HG02642 (cell line): ENCODE results near the gene PLPP3.
A peak's percentile ranks its signal among the peaks of the same experiment; 100 is the strongest.

Experiments
- ATAC-seq: cut with Tn5 transposase; IDR thresholded peaks from one replicate; pipeline ENCODE4 v1.9.1; 2021; ENCODE audit warnings: mild to moderate bottlenecking; ENCODE audit not compliant: unreplicated experiment, poor library complexity

PLPP3 gene

GRCh38 chr1:56527548-56528302 lies 51.6 kb downstream of the PLPP3 start:
- no peak for ATAC-seq

GRCh38 chr1:56526571-56527174 lies 52.7 kb downstream of the PLPP3 start:
- ATAC-seq: peak; percentile 75

GRCh38 chr1:56525489-56526041 lies 53.8 kb downstream of the PLPP3 start:
- peak; percentile 87 for ATAC-seq

- no peak for ATAC-seq
Observed at GRCh38 chr1:56524263-56524662, 55.1 kb downstream of the PLPP3 start.

DNA sequence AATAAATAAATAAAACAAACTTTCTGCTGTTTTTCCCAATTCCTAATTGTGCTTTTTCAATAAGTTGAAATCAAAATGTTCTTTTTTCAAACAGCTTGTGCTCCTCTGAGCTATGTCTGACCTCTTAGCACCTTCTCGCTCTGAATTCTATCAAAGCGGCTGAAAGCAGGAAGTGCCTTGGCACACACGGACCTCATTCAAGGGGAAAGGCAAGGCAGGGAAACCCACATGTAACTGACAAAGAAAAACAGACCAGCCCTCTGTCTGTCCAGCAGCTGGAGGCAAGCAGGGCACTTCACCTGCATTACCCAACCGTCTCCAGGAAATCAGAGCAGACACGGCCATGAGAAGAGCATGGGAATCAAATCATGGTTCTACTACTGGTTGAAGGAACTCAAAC lies 56.7 kb downstream of the PLPP3 start:
- no peak for ATAC-seq

GRCh38 chr1:56520016-56520601 lies 59.3 kb downstream of the PLPP3 start:
- ATAC-seq: no peak

GRCh38 chr1:56517404-56518130 lies 61.8 kb downstream of the PLPP3 start:
- ATAC-seq: no peak

- peak; percentile 90 for ATAC-seq
Observed at GRCh38 chr1:56516539-56517252, 62.7 kb downstream of the PLPP3 start.

DNA sequence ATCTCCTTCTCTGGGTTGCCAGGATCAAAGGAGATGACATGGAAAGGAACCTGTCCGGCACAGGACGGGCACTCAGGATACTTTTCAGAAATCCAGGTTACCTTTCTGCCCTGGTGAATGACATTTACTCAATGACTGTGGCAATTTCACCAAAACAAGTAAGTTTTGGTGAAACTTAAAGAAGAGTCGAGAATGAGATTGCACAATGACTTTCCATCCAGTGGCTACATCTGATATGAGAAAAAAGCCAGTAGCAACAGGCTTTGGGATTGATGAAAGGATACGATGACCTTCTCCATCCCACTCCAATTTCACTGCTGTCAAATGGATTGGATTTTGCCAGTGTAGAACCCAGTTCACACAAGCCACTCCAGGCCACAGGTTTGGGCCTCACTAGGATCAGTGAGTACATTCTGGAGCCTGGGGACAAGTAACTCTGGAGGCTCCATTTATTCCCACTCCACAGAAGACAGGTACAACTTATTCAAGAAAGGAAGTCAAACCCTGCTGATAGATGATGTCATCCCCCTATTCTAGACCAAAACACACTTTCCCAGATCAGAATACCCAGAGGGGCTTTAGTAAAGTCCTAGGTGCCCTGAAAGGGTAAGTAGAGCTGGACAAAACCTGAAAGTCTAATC lies 63.3 kb downstream of the PLPP3 start:
- ATAC-seq: no peak

- ATAC-seq: no peak
Observed at GRCh38 chr1:56512724-56513494, 66.5 kb downstream of the PLPP3 start.

DNA sequence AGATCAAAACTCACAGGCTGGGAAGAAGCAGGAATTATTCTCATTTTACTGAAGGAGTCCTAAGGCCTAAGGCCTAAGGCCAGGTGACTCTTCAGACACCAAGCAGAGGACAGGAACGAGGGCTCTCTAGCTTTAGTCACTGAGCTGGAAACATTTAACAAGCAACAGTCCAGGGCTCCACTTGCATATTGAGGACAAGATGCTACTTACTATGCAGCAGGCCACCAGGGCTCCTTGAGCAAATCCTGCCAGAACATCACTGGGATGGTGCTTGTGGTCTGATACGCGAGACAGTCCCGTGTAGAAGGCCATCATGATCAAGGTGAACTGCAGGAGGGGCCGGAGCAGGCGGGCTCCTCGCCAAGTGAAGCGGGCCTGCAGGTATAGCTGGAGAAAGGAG lies 67.6 kb downstream of the PLPP3 start:
- ATAC-seq: no peak

GRCh38 chr1:56511364-56511763 lies 68.0 kb downstream of the PLPP3 start:
- ATAC-seq: no peak

GRCh38 chr1:56510642-56511021 lies 68.7 kb downstream of the PLPP3 start:
- no peak for ATAC-seq

GRCh38 chr1:56509713-56510641 lies 69.4 kb downstream of the PLPP3 start:
- no peak for ATAC-seq

DNA sequence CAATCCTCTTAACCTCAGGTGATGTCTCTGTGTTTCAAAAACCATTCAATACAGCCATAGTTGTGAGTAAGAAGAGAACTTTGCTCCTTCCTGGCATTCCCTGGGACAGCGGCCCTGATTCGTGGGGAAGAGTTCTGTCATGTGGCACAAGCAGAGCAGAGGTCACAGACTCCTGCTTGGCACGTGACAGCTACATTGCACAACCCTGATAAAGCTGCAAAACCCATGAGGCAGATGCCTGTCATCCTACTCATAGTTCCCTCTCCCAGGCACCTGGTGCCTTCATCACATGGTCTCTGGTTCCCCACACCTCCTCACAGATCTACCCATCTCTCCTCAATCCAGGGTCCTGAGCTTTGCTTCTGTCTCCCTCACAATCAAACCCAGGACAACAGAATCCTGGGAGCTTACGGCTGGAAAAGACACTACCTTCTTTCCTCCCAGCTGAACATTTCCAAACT lies 70.8 kb downstream of the PLPP3 start:
- no peak for ATAC-seq

- ATAC-seq: no peak
Observed at GRCh38 chr1:56507925-56508522, 71.3 kb downstream of the PLPP3 start.

GRCh38 chr1:56506951-56507491 lies 72.3 kb downstream of the PLPP3 start:
- no peak for ATAC-seq
